Fibroblast of mammary gland (primary cell): ENCODE measurements around the gene STARD13.
A peak's percentile ranks its signal among the peaks of the same experiment; 100 is the strongest.

Source experiments
- DNase-seq: peaks from one replicate; pipeline ENCODE4 v3.0.0-alpha.2; 2010; ENCODE audit warnings: low read depth
- H3K4me3 ChIP-seq: 2 replicates; pipeline ENCODE4 v1.5.1; 2011; ENCODE audit warnings: low read depth, mild to moderate bottlenecking, low read length, moderate library complexity; ENCODE audit not compliant: control insufficient read depth
- TF ChIP-seq, protein P1 (sequence below): conservative IDR thresholded peaks from 2 replicates; pipeline ENCODE4 v1.5.1; 2011; ENCODE audit warnings: low read depth, low read length, inconsistent platforms; ENCODE audit not compliant: control insufficient read depth, insufficient read depth

The STARD13 gene

DNA sequence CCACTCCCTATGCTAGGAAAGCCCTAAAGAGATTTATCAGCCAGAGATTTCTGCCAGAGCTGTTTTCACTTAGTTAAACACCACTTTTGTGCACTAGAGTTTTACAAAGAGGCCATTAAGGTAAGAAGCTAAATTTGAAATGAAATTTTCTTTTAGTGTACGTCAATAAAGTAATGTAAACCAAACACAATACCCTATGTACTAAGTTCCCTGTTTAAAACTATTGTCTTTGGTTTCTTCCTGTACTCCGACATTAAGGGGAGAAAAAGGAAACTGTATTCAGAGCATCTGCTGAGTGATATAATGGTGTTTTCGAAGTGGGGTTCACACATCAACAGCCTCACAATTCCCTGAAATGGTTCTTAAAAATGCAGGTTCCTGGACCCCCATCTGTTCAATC lies 40.7 kb upstream of the STARD13 start:
- no peak for DNase-seq
- no peak overlapping the region for H3K4me3 ChIP-seq
- TF ChIP-seq, protein P1, sequence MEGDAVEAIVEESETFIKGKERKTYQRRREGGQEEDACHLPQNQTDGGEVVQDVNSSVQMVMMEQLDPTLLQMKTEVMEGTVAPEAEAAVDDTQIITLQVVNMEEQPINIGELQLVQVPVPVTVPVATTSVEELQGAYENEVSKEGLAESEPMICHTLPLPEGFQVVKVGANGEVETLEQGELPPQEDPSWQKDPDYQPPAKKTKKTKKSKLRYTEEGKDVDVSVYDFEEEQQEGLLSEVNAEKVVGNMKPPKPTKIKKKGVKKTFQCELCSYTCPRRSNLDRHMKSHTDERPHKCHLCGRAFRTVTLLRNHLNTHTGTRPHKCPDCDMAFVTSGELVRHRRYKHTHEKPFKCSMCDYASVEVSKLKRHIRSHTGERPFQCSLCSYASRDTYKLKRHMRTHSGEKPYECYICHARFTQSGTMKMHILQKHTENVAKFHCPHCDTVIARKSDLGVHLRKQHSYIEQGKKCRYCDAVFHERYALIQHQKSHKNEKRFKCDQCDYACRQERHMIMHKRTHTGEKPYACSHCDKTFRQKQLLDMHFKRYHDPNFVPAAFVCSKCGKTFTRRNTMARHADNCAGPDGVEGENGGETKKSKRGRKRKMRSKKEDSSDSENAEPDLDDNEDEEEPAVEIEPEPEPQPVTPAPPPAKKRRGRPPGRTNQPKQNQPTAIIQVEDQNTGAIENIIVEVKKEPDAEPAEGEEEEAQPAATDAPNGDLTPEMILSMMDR: no peak

- DNase-seq: peak; percentile 45
- TF ChIP-seq, protein P1: no peak
- H3K4me3 ChIP-seq: no peak overlapping the region
Measured at GRCh38 chr13:33323801-33324510, 38.4 kb upstream of the STARD13 start.

- no peak for DNase-seq
- no peak overlapping the region for H3K4me3 ChIP-seq
- TF ChIP-seq, protein P1: no peak
Measured at GRCh38 chr13:33322965-33323668, 37.6 kb upstream of the STARD13 start.

DNA sequence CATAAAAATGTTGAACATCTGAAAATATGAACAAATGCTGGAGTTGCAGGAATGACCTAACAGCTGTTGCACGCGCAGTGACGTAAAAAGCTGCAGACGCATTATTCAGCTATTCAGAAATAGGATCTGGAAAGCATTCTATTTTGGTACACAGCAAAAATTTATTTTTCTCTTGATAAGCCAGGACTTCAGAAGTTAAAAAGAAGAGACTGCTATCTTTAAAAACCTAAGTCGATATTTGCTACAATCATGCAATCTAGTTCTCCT lies 36.9 kb upstream of the STARD13 start:
- TF ChIP-seq, protein P1: no peak
- H3K4me3 ChIP-seq: peak overlapping the region; percentile 37
- peak; percentile 90 for DNase-seq

DNA sequence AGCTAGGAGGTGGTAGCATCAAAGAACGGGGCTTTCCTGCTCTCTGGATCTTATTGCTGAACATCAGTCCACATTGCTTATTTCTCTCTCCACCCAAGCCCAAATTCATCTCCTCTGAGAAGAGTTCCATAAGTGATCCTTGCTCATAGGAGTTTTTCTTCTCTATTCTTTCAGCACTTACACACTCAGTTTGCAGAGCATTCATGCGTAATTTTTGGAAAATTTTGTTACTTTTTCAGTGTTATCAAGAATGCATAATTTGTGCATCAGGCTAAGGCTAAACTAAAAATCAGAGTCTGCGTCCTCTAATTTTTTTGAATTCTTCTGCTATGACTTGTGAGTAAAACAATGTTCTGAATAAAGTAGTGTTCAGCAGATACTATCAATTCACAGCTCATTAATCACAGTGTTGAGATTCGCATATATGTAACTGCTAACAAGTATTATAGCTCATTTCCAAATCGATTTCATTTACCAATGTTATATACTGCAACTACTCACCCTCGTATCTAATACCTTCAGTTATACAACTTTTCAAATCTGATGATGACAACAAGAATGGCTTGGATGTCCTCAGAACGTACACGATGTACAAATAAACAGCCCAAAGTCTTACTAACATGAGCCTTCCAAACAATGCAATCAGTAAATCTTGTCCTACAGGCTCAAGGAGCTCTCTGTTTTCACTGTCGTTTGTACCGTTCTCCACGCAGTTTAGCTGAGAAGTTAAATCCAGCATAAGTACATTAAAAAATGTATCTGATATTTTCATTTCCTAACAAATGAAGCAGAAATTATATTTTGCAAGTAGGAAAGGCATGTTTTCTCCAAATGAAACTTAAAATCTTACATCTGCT lies 36.4 kb upstream of the STARD13 start:
- peak overlapping the region; percentile 37 for H3K4me3 ChIP-seq
- TF ChIP-seq, protein P1: no peak
- DNase-seq: peak; percentile 70

DNA sequence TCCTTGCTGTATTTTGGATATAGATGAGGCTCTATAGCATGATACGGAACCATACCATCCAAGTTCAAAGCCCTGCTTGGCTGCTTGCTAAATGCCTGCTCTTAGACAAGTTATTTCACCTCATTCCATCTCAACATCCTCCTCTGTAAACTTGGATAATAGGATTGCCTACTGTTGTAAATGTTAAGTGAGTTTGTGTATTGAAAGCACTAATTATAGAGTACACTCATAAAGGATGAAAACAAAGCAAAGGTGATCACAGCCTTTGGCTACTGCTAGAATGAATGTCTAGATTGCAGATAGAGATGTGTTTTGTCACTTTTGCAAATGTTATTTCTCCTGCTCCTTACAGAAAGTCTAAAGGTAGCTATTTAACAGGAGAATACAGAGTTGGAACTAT lies 34.3 kb upstream of the STARD13 start:
- H3K4me3 ChIP-seq: no peak overlapping the region
- DNase-seq: no peak
- TF ChIP-seq, protein P1: no peak
